HL-60 (cell line): ENCODE measurements around the gene HTRA1.

Experiments
- CTCF ChIP-seq: IDR thresholded peaks from one replicate; pipeline ENCODE4 v1.5.1; 2011; ENCODE audit warnings: low read length, control low read depth, inconsistent platforms; ENCODE audit not compliant: insufficient read depth
- GABPA ChIP-seq: IDR thresholded peaks from 2 replicates; pipeline ENCODE4 v1.6.1; 2012; ENCODE audit warnings: low read depth
- POLR2AphosphoS5 ChIP-seq: IDR thresholded peaks from 2 replicates; pipeline ENCODE4 v1.6.1; 2012; ENCODE audit warnings: low read depth

- no peak for TF ChIP-seq CTCF
- TF ChIP-seq POLR2AphosphoS5: no peak
- TF ChIP-seq GABPA: no peak
Observed at GRCh38 chr10:122419876-122420623, 41.3 kb upstream of the HTRA1 start.
